HL-60/S4 treated with phorbol 12-myristate 13-acetate at 8.2 ng/mL for 4 days and 3 days (cell line): Measurements from ENCODE around the gene EFCAB6.

ENCODE experiments used
- in situ Hi-C: fragments of 300-500 bp; cut with MboI; formaldehyde crosslinking; loops from 2 replicates; pipeline ENCODE4 v1.15.0; 2022; ENCODE audit warnings: low sequenced_read_pairs

The EFCAB6 gene

GRCh38 chr22:43534916-43535315 is 277.2 kb downstream of the EFCAB6 start:
- in situ Hi-C loops = no loop called here

- in situ Hi-C loops = no loop called here
Observed at GRCh38 chr22:43533656-43534428, 278.3 kb downstream of the EFCAB6 start.

DNA sequence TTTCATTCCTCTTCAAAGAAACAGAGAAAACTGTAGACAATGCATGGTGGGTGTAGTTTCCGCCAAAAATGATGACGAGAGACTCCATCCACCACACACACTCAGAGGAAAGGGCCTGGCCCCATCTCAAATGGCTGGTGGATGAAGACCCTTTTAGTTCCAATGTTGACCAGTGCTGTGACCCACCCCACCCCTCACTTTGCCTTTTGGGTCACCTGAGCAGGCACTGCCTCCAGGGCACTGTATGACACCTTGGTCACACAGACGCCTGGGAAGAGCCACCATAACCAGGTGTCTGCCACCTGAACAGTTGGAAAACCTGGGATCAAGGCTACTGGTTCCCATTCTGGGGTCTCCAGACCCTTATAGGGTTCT is 279.0 kb downstream of the EFCAB6 start:
- in situ Hi-C loops = no loop called here

DNA sequence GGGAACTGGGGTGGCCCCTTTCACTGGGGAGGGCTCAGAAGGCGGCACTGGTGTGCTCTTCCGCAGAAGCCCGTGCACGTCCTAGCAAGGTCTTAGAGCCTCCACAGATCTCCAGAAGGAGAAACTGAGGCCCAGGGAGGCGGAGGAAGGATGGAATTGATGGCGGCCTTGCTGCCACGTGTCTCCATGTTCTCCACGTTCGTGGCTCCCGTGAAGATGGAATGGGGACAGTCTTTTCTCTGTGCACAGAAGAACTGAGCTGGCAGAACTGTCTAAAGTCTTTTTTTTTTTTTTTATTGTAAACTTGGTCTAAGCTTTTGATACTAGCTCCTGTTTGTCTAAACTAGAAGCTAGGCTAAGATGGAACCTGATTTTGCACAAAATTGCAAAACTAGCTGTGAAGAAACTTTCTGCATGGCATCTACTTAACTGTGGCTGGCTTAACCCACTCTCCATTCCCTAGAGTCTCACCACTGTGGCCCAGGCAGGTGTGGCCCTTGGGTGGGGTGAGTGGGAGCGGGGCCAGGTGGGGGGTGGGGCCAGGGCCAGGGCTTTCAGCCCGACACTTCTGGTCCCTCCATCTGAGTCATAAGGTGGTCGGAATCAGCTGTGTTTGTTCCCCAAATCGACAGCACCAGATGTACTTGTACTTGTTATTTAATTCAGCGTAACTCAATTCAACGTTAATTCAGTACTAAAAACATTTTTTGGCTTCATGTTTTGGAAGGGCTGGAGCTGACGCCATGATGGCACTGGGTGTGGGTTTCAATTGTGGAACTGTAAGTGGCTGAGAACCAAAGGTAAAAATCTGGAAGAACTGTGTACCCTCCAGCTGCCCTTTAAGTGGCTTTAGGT is 279.6 kb downstream of the EFCAB6 start:
- in situ Hi-C loops = no loop called here

DNA sequence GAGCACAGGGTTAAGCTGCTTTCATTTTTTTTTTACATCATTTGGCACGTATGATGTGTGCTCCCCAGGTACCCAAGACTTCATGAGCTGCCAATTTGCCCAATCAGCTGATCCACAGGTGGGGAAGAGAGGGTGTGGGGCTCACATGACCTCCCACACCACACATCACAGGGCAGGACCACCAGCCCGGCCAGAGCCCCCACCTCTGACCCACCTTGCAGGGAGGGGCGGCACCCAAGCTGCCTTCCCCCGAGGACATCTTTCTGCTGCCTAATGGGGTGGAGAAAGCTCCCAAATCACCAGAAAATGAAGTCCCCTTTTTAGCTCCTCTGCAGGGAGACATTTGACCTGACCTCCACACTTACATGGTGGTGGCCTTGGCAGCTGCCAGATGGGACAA is 280.5 kb downstream of the EFCAB6 start:
- in situ Hi-C loops = no loop called here

- in situ Hi-C loops = no loop called here
Observed at GRCh38 chr22:43530349-43531201, 281.5 kb downstream of the EFCAB6 start.

GRCh38 chr22:43529934-43530333 is 282.2 kb downstream of the EFCAB6 start:
- in situ Hi-C loops = no loop called here

- in situ Hi-C loops = no loop called here
Observed at GRCh38 chr22:43529461-43529860, 282.6 kb downstream of the EFCAB6 start.

- in situ Hi-C loops = no loop called here
Observed at GRCh38 chr22:43528601-43529360, 283.3 kb downstream of the EFCAB6 start.

DNA sequence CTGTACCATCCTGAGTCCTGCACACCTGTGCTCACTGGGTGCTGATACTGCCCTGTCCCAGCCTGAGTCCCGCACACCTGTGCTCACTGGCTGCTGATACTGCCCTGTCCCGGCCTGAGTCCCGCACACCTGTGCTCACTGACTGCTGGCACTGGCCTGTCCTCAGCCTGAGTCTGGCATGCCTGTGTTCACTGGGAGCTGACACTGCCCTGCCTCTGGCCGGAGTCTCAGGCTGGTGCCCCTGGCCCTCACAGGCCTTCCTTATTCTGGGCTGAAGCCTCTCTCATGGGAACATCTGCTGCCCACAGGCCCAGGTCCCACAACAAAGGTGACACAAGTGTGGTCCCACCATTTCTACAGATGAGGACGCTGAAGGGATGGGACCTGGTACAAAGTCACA is 285.2 kb downstream of the EFCAB6 start:
- in situ Hi-C loops = no loop called here

DNA sequence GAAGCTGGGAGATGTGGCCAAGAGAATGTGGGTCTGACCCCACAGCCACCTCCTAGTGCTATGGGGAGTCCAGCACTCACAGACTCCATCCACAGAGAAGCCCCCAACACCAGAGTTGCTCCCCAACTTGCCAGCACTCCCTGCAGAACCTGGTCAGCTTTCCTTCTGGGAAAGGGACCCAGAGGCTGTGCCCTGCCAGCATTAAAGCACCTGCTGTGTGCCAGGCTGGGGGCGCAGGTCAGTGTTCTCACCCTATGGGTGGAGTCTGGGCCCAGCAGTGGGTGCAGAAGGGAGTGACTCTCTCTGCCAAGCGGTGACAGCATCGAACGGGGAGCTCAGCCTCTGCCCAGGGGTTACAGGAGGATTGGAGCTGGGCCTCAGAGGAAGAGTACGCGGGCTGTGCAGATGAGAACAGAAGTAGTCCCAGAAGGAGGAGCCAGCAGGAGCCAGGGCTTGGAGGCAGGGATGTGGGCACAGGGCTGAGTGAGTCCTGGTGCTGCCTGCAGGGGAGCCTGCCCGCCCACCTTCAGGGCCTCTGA is 285.9 kb downstream of the EFCAB6 start:
- in situ Hi-C loops = no loop called here

DNA sequence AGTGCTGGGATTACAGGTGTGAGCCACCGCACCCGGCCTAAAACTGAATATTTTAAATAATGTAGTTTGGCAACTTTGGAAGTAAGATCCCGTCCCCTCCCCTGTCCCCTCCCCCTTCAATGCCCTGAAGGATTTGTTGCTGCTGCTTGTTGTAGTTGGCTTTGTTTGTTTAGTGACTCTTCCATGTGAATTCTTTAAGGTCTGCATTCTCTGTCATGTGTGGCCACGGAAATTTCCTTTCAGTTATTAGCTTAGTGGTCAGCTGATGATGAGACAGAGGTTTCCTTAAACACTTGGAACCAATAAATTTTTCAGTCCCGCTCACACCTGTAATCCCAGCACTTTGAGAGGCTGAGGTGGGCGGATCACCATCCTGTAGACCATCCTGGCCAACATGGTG is 290.4 kb downstream of the EFCAB6 start:
- in situ Hi-C loops = no loop called here

DNA sequence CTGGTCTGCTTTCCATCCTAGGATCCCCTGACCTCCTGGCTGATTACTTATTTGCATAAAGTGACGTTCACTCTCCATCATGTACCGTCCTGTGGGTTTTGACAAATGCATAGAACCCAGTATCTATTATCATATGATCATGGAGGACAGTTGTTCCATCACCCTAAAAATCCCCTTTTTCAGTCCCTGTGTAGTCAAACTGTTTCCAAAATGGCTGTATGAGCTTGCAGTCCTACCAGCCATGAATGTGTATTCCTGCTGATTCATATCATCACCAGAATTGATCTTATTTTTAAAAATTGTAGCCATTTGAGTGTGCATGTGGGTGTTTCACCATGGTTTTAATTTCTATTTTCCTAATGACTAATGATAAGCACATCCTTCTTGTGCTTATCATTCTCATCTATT is 291.5 kb downstream of the EFCAB6 start:
- in situ Hi-C loops = no loop called here

GRCh38 chr22:43516996-43517635 is 295.0 kb downstream of the EFCAB6 start:
- in situ Hi-C loops = no loop called here

GRCh38 chr22:43516386-43516785 is 295.7 kb downstream of the EFCAB6 start:
- in situ Hi-C loops = no loop called here

- in situ Hi-C loops = no loop called here
Observed at GRCh38 chr22:43515902-43516301, 296.2 kb downstream of the EFCAB6 start.

DNA sequence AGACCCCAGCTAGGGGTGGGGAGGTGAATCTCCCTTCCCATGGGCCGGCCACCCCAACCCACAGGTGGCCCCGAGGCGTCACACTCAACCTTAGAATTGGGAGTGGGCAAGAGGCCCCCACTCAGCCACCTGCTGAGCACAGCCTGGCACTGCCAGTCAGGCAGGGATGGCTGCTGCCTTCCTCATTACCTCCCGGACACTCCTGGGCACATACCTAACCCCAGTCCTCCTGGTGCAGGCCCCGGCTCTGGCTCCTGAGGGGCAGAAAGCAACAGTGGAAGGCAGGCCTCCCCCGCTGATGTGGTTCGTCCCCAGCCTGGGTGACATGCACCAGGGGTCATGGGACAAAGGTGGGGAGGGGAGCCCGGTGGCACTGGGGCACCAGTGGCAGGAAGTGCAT is 296.7 kb downstream of the EFCAB6 start:
- in situ Hi-C loops = no loop called here

- in situ Hi-C loops = no loop called here
Observed at GRCh38 chr22:43514476-43515157, 297.5 kb downstream of the EFCAB6 start.

DNA sequence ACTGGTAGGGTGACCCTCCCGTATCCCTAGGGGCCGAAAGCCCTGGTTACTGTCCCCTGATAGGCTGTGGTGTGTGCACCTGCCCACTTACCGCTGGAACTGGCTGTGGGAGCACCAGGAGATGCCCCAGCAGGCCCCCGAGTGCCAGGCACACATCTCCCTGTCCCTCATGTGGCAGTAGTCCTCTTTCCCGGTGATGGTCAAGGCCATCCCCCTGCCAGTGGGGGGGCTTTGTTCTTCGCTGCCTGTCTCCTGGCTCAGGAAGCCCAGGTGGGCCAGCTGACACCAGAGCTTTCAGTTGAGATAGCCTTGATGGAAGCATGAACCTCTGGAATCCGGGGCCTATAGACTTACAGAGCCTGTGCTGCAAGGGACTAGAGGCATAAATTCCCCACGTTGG is 299.8 kb downstream of the EFCAB6 start:
- in situ Hi-C loops = no loop called here
